Breast epithelium (tissue), 4 donors: Measurements from ENCODE around the gene TTC28. TPM values are rescaled to one million over a fixed set of nuclear protein-coding genes. Genes with fewer than 3 reads are reported as not detected.
"Not testable (repeated sequence)": the region's sequence is repeated elsewhere in the genome, so short reads cannot be mapped to it uniquely, and the experiment has no call there.

ENCODE experiments used
- DNase-seq, 2 donors: peaks; one replicate each; pipeline ENCODE4 v3.0.0-alpha.2; 2019; ENCODE audit warnings: low spot score in 2 of 2
- H3K27ac ChIP-seq, 2 donors: fragments of 200-600 bp; sonication (generic) in 1 of 2; one replicate each; pipeline ENCODE4 v1.5.1; 2016 to 2019; ENCODE audit warnings: mild to moderate bottlenecking in 1 of 2
- H3K27me3 ChIP-seq, 2 donors: fragments of 200-600 bp; sonication (generic) in 1 of 2; one replicate each; pipeline versions ENCODE4 v1.5.1 to v1.6.0; 2017 to 2019; ENCODE audit warnings: control low read depth in 1 of 2, mild to moderate bottlenecking in 1 of 2
- H3K36me3 ChIP-seq: fragments of 200-600 bp; one replicate; pipeline ENCODE4 v1.5.1; 2019
- H3K4me1 ChIP-seq, 2 donors: fragments of 200-600 bp; sonication (generic); one replicate each; pipeline ENCODE4 v1.5.1; 2016 to 2019; ENCODE audit warnings: control low read depth in 1 of 2
- H3K4me3 ChIP-seq, 3 donors: fragments of 200-600 bp; sonication (generic); 1 replicate in 2 of 3; 2 replicates in 1 of 3; pipeline ENCODE4 v1.5.1; 2016 to 2019; ENCODE audit warnings: mild to moderate bottlenecking in 3 of 3, moderate library complexity in 2 of 3
- H3K9me3 ChIP-seq, 2 donors: fragments of 200-600 bp; sonication (generic) in 1 of 2; one replicate each; pipeline ENCODE4 v1.5.1; 2016 to 2019; ENCODE audit warnings: control low read depth in 1 of 2
- POLR2A ChIP-seq: fragments of 450-650 bp; IDR thresholded peaks from one replicate; pipeline ENCODE4 v1.6.1; 2016; ENCODE audit warnings: antibody characterized with exemption, mild to moderate bottlenecking, moderate library complexity
- POLR2AphosphoS5 ChIP-seq, 3 donors: sonication (generic); formaldehyde crosslinking; IDR thresholded peaks; one replicate each; pipeline ENCODE4 v1.6.1; 2017; ENCODE audit warnings: antibody characterized with exemption in 3 of 3
- intact Hi-C: fragments of 100-400 bp; cut with DNase I; formaldehyde crosslinking; loops from one replicate; pipeline ENCODE4 v1.15.1; 2023; ENCODE audit warnings: low total_unique reads
- total RNA-seq, 3 donors: library from RNA; depleted of rRNA; stranded (reverse); fragments of >200 nt; gene quantifications; one replicate each; pipeline ENCODE4 v1.1.0, GENCODE V29; 2016
- TF ChIP-seq, protein P1 (sequence below), 3 donors: fragments of 450-650 bp; IDR thresholded peaks; one replicate each; pipeline ENCODE4 v1.5.1; 2016 to 2017; ENCODE audit warnings: antibody characterized with exemption in 3 of 3, mild to moderate bottlenecking in 3 of 3, moderate library complexity in 3 of 3

The TTC28 gene
- total RNA-seq, 3 donors from 2014 or later = 33.5 to 43.3 (median 40.2) TPM

DNA sequence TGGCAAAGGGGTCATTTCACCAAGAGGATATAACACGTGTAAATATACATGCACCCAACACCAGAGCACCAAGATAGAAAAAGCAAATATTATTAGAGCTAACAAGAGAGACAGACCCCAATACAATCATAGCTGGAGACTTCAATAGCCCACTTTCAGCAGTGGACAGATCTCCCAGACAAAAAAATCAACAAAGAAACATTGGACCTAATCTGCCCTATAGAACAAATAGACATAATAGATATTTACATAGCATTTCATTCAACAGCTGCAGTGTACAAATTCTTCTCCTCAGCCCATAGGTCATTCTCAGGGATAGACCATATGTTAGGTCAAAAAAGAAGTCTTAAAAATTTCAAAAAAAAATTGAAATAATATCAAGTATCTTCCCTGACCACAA, 312.8 kb downstream of the TTC28 start:
- intact Hi-C loops = no loop called here
- no peak overlapping the region for H3K4me3 ChIP-seq
- H3K9me3 ChIP-seq = peaks cover 0 to 7% of the 10 kb centered on the region in 2 donors
- no peaks in the 10 kb centered on the region for H3K27me3 ChIP-seq
- H3K4me1 ChIP-seq = no peaks in the 10 kb centered on the region
- no peak overlapping the region for H3K27ac ChIP-seq
- DNase-seq = no peak
- no peaks in the 10 kb centered on the region for H3K36me3 ChIP-seq
- TF ChIP-seq, protein P1, sequence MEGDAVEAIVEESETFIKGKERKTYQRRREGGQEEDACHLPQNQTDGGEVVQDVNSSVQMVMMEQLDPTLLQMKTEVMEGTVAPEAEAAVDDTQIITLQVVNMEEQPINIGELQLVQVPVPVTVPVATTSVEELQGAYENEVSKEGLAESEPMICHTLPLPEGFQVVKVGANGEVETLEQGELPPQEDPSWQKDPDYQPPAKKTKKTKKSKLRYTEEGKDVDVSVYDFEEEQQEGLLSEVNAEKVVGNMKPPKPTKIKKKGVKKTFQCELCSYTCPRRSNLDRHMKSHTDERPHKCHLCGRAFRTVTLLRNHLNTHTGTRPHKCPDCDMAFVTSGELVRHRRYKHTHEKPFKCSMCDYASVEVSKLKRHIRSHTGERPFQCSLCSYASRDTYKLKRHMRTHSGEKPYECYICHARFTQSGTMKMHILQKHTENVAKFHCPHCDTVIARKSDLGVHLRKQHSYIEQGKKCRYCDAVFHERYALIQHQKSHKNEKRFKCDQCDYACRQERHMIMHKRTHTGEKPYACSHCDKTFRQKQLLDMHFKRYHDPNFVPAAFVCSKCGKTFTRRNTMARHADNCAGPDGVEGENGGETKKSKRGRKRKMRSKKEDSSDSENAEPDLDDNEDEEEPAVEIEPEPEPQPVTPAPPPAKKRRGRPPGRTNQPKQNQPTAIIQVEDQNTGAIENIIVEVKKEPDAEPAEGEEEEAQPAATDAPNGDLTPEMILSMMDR (IDR thresholded peaks at IDR 0.05) = no peak
- no peak for TF ChIP-seq POLR2A
- no peak for TF ChIP-seq POLR2AphosphoS5 (IDR thresholded peaks at IDR 0.05)

DNA sequence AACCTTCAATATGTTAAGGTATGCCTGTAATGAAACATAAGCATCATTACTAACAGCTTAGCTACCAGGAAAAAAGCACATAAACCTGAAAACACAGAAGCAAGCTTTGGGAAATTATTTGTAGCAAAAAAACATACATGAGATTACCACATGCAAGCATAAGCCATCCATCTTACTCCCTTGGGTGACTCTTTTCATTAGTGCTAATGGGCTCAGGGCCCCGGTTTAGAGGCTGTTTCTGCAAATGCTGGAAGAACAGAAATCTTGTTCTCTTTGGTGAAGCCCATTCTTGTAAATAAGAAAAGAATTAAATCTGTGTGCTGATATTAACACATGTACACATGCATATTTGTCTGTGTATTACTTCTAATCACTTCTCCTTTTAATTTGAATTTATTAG, 314.3 kb downstream of the TTC28 start:
- intact Hi-C loops = no loop called here
- Histone ChIP-seq H3K36me3 (no peaks in the 10 kb centered on the region), H3K9me3 (peaks cover 0 to 7% of the 10 kb centered on the region in 2 donors), H3K27me3 (no peaks in the 10 kb centered on the region), H3K4me3 (no peak overlapping the region), H3K4me1 (no peaks in the 10 kb centered on the region), H3K27ac (no peak overlapping the region)
- TF ChIP-seq POLR2AphosphoS5 (IDR thresholded peaks at IDR 0.05) (no peak), POLR2A (no peak)
- TF ChIP-seq, protein P1 (IDR thresholded peaks at IDR 0.05) = no peak
- DNase-seq = no peak

DNA sequence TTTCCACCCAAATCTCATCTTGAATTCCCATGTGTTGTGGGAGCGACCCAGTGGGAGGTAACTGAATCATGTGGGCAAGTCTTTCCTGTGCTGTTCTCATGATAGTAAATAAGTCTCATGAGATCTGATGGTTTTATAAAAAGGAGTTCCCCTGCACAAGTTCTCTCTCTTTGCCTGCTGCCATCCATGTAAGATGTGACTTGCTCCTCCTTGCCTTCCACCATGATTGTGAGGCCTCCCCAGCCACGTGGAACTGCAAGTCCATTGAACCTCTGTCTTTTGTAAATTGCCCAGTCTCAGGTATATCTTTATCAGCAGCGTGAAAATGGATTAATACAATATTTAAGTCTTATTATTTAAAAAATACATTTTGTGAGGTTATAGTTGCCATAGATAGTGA, 315.5 kb downstream of the TTC28 start:
- H3K36me3 ChIP-seq, DNase-seq, H3K9me3 ChIP-seq, intact Hi-C loops, H3K27me3 ChIP-seq, H3K27ac ChIP-seq, H3K4me1 ChIP-seq, H3K4me3 ChIP-seq: not testable (repeated sequence)

DNA sequence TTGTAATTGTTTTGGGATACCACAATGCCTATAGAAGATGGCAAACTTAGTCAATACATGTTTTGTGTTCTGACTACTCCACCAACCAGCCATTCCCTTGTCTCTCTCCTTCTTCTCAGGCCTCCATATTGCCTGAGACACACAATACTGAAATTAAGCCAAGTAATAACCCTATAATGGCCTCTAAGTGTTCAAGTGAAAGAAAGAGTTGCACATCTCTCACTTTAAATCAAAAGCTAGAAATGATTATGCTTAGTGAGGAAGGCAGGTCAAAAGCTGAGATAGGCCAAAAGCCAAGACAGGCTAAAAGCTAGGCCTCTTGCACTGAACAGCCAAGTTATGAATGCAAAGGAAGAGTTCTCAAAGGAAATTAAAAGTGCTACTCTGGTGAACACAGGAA, 318.7 kb downstream of the TTC28 start:
- Histone ChIP-seq H3K4me3 (no peak overlapping the region), H3K4me1 (no peaks in the 10 kb centered on the region), H3K36me3 (no peaks in the 10 kb centered on the region), H3K27me3 (no peaks in the 10 kb centered on the region), H3K9me3 (peaks cover 0 to 7% of the 10 kb centered on the region in 2 donors), H3K27ac (no peak overlapping the region)
- intact Hi-C loops = no loop called here
- no peak for TF ChIP-seq POLR2A
- TF ChIP-seq POLR2AphosphoS5 (IDR thresholded peaks at IDR 0.05) = no peak
- TF ChIP-seq, protein P1 (IDR thresholded peaks at IDR 0.05) = no peak
- DNase-seq = no peak

DNA sequence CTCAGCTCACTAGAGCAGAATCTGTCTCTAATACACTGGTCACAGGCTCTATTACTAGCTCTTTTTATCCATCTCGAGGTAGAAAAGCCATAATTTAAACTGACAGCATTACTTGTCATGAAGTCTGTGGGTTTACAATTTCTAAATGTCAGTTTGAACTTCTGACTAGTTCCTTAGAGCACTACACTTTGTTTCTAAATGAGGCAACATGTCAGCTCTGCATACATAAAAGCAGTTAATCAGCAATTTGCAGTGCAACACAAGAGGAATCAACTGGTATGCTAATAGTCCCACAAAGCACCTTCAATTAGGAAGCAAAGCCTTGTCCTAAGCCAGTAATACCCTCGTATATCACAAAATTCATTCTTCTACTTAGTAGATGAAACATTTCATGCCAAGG, 321.3 kb downstream of the TTC28 start:
- Histone ChIP-seq H3K4me1 (no peaks in the 10 kb centered on the region), H3K4me3 (no peak overlapping the region), H3K27me3 (no peaks in the 10 kb centered on the region), H3K9me3 (peaks cover 0 to 4% of the 10 kb centered on the region in 2 donors), H3K27ac (no peak overlapping the region), H3K36me3 (no peaks in the 10 kb centered on the region)
- intact Hi-C loops = no loop called here
- TF ChIP-seq, protein P1 (IDR thresholded peaks at IDR 0.05) = no peak
- no peak for TF ChIP-seq POLR2AphosphoS5 (IDR thresholded peaks at IDR 0.05)
- no peak for TF ChIP-seq POLR2A
- no peak for DNase-seq

DNA sequence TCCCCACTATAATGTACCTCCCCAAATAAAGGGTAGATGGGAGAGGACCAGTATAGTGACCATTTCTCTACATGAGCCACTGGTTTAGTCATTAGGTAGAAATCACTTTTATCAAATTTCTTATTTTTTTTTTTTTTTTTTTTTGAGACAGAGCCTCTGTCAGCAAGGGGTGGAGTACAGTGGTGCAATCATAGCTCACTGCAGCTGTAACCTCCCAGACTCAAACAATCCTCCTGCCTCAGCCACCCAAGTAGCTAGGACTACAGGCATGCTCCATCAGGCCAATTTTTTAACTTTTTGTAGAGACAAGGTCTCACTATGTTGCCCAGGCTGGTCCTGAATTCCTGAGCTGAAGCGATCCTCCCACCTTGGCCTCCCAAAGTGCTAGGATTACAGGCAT, 322.4 kb downstream of the TTC28 start:
- H3K9me3 ChIP-seq = no peaks in the 10 kb centered on the region
- intact Hi-C loops = no loop called here

More for the DNA sequence above, 322.4 kb downstream of the TTC28 start:
- no peaks in the 10 kb centered on the region for H3K4me1 ChIP-seq
- no peak overlapping the region for H3K4me3 ChIP-seq
- H3K36me3 ChIP-seq = no peaks in the 10 kb centered on the region
- H3K27me3 ChIP-seq = no peaks in the 10 kb centered on the region
- no peak overlapping the region for H3K27ac ChIP-seq
- TF ChIP-seq, protein P1 (IDR thresholded peaks at IDR 0.05) = no peak
- TF ChIP-seq POLR2A (no peak), POLR2AphosphoS5 (IDR thresholded peaks at IDR 0.05) (no peak)
- DNase-seq = no peak
